Effector memory CD4-positive, alpha-beta T cell (primary cell): ENCODE data around the gene SLC39A6.
"Not testable (repeated sequence)": the region's sequence is repeated elsewhere in the genome, so short reads cannot be mapped to it uniquely, and the experiment has no call there.

Experiments used
- DNase-seq, 3 donors: peaks; one replicate each; pipeline ENCODE4 v3.0.0-alpha.2; 2020
- H3K27ac ChIP-seq: 2 replicates; pipeline ENCODE4 v1.7.0; 2013; ENCODE audit warnings: mild to moderate bottlenecking, low read length, moderate library complexity; ENCODE audit not compliant: insufficient read depth, poor library complexity, severe bottlenecking
- H3K27me3 ChIP-seq: replicated peaks from 2 replicates; pipeline ENCODE4 v1.7.0; 2013; ENCODE audit warnings: mild to moderate bottlenecking, low read length; ENCODE audit not compliant: insufficient read depth, control insufficient read depth, poor library complexity, severe bottlenecking
- H3K36me3 ChIP-seq: 2 replicates; pipeline ENCODE4 v1.7.0; 2013; ENCODE audit warnings: mild to moderate bottlenecking, low read length, moderate library complexity; ENCODE audit not compliant: control insufficient read depth, insufficient read depth
- H3K4me1 ChIP-seq: 2 replicates; pipeline ENCODE4 v1.7.0; 2013; ENCODE audit warnings: low read length, mild to moderate bottlenecking; ENCODE audit not compliant: control insufficient read depth, insufficient read depth, poor library complexity, severe bottlenecking
- H3K4me3 ChIP-seq: 2 replicates; pipeline ENCODE4 v1.7.0; 2013; ENCODE audit warnings: low read length, low read depth, mild to moderate bottlenecking; ENCODE audit not compliant: insufficient read depth, poor library complexity, severe bottlenecking
- H3K9me3 ChIP-seq: 2 replicates; pipeline ENCODE4 v1.7.0; 2013; ENCODE audit warnings: mild to moderate bottlenecking, low read length, moderate library complexity; ENCODE audit not compliant: control insufficient read depth
- total RNA-seq, 3 donors: gene quantifications; one replicate each; lab custom pipeline; 2026; lab: John Stamatoyannopoulos, UW

Gene SLC39A6, protein sequence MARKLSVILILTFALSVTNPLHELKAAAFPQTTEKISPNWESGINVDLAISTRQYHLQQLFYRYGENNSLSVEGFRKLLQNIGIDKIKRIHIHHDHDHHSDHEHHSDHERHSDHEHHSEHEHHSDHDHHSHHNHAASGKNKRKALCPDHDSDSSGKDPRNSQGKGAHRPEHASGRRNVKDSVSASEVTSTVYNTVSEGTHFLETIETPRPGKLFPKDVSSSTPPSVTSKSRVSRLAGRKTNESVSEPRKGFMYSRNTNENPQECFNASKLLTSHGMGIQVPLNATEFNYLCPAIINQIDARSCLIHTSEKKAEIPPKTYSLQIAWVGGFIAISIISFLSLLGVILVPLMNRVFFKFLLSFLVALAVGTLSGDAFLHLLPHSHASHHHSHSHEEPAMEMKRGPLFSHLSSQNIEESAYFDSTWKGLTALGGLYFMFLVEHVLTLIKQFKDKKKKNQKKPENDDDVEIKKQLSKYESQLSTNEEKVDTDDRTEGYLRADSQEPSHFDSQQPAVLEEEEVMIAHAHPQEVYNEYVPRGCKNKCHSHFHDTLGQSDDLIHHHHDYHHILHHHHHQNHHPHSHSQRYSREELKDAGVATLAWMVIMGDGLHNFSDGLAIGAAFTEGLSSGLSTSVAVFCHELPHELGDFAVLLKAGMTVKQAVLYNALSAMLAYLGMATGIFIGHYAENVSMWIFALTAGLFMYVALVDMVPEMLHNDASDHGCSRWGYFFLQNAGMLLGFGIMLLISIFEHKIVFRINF
- total RNA-seq: 23.9 to 26.8 (median 25.4) reads per million in 3 donors

DNA sequence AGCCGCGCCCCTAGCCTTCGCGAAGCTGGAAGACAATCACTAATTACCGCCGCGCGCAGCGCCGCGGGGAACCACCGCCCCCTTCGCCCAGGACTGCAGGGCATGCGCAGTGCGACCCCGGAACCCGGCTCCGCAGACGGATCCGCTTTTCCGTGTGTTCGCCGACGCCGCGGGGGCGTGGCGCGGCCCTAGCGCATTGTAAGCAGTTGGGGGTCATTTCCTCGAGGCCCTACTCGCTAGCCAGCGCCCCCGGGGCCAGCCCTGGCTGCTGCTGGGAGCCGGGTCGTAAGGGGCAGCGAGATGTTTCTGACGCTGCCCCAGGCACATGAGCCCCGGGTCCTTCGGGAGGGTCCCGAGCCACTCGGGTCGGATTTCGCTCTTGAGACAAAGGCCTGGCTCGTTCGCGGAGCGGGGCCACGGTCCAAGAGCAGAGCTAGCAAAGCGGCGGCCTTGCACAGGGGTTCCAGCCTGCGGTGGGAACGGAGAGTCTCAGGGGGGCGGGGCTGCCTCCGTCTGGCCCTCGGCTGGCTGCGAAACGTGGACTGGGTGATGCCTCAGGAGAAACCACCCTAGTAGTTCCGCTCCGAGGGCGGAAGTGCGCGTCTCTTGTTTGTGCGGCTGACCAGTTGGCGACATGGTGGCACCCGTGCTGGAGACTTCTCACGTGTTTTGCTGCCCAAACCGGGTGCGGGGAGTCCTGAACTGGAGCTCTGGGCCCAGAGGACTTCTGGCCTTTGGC, at the start of gene SLC39A6, which contains the start of gene ELP2:
SLC39A6 (minus strand) TSS at position 41 of the 739 bp plus-strand sequence. CDS start 2,333 bp downstream, outside the sequence.
ELP2 (plus strand) TSS at position 600 of the 739 bp plus-strand sequence; CDS start at position 635, 35 bp downstream.
- peak; percentile 89 to 93 (median 91) for DNase-seq
- H3K4me3 ChIP-seq: peak within 1 kb of the TSS; percentile 99

DNA sequence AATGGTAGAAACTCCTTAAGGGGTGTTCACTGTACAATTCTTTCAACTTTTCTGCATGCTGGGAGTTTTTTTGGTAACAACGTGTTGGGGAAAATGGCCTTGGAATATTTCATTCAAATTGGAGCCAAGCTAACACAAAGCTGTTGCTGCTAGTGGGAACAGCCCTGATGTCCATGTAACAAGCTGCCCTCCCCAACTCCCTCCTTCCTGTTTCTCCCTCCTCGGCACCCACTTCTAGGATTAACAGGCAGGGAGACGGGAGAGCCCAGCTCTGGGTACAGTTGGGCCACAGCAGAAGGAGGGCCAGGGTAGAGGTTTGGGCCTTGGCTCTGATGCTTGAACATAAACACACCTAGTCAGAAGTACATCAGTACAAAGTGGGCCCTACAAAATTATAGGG, 48.8 kb upstream of the SLC39A6 start:
- H3K27ac ChIP-seq: no peak overlapping the region
- H3K27me3 ChIP-seq: no peaks in the 10 kb centered on the region
- peaks cover 32% of the 10 kb centered on the region for H3K36me3 ChIP-seq
- no peak for DNase-seq
- no peaks in the 10 kb centered on the region for H3K9me3 ChIP-seq
- no peak overlapping the region for H3K4me3 ChIP-seq
- H3K4me1 ChIP-seq: no peaks in the 10 kb centered on the region

More for the DNA sequence above, at the start of gene SLC39A6, which contains the start of gene ELP2:
- Histone ChIP-seq H3K4me1 (peaks cover 33% of the 10 kb centered on the region), H3K27me3 (no peaks in the 10 kb centered on the region), H3K27ac (peak within 1 kb of the TSS; percentile 99), H3K9me3 (no peaks in the 10 kb centered on the region), H3K36me3 (peaks cover 4% of the 10 kb centered on the region)

- no peak overlapping the region for H3K4me3 ChIP-seq
- no peaks in the 10 kb centered on the region for H3K9me3 ChIP-seq
- H3K36me3 ChIP-seq: peaks cover 35% of the 10 kb centered on the region
- H3K27ac ChIP-seq: no peak overlapping the region
- no peaks in the 10 kb centered on the region for H3K4me1 ChIP-seq
- no peaks in the 10 kb centered on the region for H3K27me3 ChIP-seq
- DNase-seq: no peak
Observed at GRCh38 chr18:36176711-36177110, 47.6 kb upstream of the SLC39A6 start.

- Histone ChIP-seq H3K36me3 (peaks cover 40% of the 10 kb centered on the region), H3K4me3 (no peak overlapping the region), H3K27me3 (no peaks in the 10 kb centered on the region), H3K27ac (no peak overlapping the region), H3K9me3 (no peaks in the 10 kb centered on the region), H3K4me1 (no peaks in the 10 kb centered on the region)
- DNase-seq: no peak
Observed at GRCh38 chr18:36176177-36176584, 47.0 kb upstream of the SLC39A6 start.

DNA sequence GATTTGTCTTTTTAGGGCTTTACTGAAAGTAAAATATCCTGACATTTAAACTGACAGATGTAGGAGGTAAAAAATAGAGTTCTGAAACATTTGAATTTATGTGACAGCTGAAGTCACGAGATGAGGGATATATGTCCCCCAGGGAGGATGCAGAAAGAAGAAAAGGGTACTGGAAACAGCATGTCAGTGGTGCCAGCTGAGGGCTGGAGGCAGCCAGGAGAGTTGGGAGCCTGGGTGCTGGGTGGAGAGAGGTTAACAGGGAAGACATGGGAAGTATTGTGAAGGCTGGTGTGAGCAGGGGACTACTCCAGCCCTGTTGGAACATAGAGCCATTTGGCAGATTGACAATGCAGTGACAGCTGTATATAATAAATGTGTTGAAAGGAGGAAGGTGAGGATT, 46.3 kb upstream of the SLC39A6 start:
- DNase-seq: no peak
- Histone ChIP-seq H3K27me3 (no peaks in the 10 kb centered on the region), H3K4me3 (no peak overlapping the region), H3K27ac (no peak overlapping the region), H3K36me3 (peaks cover 45% of the 10 kb centered on the region), H3K4me1 (no peaks in the 10 kb centered on the region), H3K9me3 (no peaks in the 10 kb centered on the region)

- H3K9me3 ChIP-seq: no peaks in the 10 kb centered on the region
- H3K27ac ChIP-seq: no peak overlapping the region
- H3K36me3 ChIP-seq: peaks cover 57% of the 10 kb centered on the region
- no peak for DNase-seq
- H3K27me3 ChIP-seq: no peaks in the 10 kb centered on the region
- H3K4me1 ChIP-seq: no peaks in the 10 kb centered on the region
- no peak overlapping the region for H3K4me3 ChIP-seq
Observed at GRCh38 chr18:36169938-36170337, 40.8 kb upstream of the SLC39A6 start.

- not testable (repeated sequence) for H3K27ac ChIP-seq, H3K27me3 ChIP-seq, DNase-seq, H3K9me3 ChIP-seq, H3K4me3 ChIP-seq, H3K4me1 ChIP-seq
- peaks cover 54% of the 10 kb centered on the region for H3K36me3 ChIP-seq
Observed at GRCh38 chr18:36168296-36168695, 39.2 kb upstream of the SLC39A6 start.

- H3K27me3 ChIP-seq: no peaks in the 10 kb centered on the region
- H3K36me3 ChIP-seq: peaks cover 49% of the 10 kb centered on the region
- no peaks in the 10 kb centered on the region for H3K9me3 ChIP-seq
- H3K4me1 ChIP-seq: no peaks in the 10 kb centered on the region
- no peak overlapping the region for H3K4me3 ChIP-seq
- H3K27ac ChIP-seq: no peak overlapping the region
- DNase-seq: no peak
Observed at GRCh38 chr18:36167692-36168218, 38.6 kb upstream of the SLC39A6 start.

GRCh38 chr18:36162981-36163380, 33.8 kb upstream of the SLC39A6 start:
- Histone ChIP-seq H3K27ac (no peak overlapping the region), H3K9me3 (no peaks in the 10 kb centered on the region), H3K4me1 (no peaks in the 10 kb centered on the region), H3K36me3 (peaks cover 64% of the 10 kb centered on the region), H3K4me3 (no peak overlapping the region), H3K27me3 (no peaks in the 10 kb centered on the region)
- no peak for DNase-seq
